GM06990 (cell line): Measurements from ENCODE around the gene FAM124A.

ENCODE experiments used
- DNase-seq: peaks from one replicate; pipeline ENCODE4 v3.0.0-alpha.2; 2011; ENCODE audit not compliant: insufficient read length; ENCODE audit errors: extremely low read depth
- H3K27me3 ChIP-seq: replicated peaks from 2 replicates; pipeline ENCODE4 v1.6.0; 2011; ENCODE audit warnings: low read length; ENCODE audit not compliant: control insufficient read depth, insufficient read depth
- H3K36me3 ChIP-seq: 2 replicates; pipeline ENCODE4 v1.5.1; 2011; ENCODE audit warnings: low read length; ENCODE audit not compliant: control insufficient read depth, insufficient read depth
- H3K4me3 ChIP-seq: replicated peaks from 2 replicates; pipeline ENCODE4 v1.5.1; 2011; ENCODE audit warnings: low read depth, mild to moderate bottlenecking, control low read depth, low read length
- TF ChIP-seq, protein P1 (sequence below): IDR thresholded peaks from 2 replicates; pipeline ENCODE4 v1.5.1; 2011; ENCODE audit warnings: low read length, control low read depth, mild to moderate bottlenecking, inconsistent platforms; ENCODE audit not compliant: insufficient read depth, poor library complexity, severe bottlenecking

Gene FAM124A

GRCh38 chr13:51303063-51303552 is 80.9 kb downstream of the FAM124A start:
- H3K4me3 ChIP-seq = no peak overlapping the region

GRCh38 chr13:51303882-51304281 is 81.7 kb downstream of the FAM124A start:
- TF ChIP-seq, protein P1, sequence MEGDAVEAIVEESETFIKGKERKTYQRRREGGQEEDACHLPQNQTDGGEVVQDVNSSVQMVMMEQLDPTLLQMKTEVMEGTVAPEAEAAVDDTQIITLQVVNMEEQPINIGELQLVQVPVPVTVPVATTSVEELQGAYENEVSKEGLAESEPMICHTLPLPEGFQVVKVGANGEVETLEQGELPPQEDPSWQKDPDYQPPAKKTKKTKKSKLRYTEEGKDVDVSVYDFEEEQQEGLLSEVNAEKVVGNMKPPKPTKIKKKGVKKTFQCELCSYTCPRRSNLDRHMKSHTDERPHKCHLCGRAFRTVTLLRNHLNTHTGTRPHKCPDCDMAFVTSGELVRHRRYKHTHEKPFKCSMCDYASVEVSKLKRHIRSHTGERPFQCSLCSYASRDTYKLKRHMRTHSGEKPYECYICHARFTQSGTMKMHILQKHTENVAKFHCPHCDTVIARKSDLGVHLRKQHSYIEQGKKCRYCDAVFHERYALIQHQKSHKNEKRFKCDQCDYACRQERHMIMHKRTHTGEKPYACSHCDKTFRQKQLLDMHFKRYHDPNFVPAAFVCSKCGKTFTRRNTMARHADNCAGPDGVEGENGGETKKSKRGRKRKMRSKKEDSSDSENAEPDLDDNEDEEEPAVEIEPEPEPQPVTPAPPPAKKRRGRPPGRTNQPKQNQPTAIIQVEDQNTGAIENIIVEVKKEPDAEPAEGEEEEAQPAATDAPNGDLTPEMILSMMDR = no peak
- no peaks in the 10 kb centered on the region for H3K36me3 ChIP-seq
- no peak overlapping the region for H3K4me3 ChIP-seq
- DNase-seq = no peak
- peaks cover 1% of the 10 kb centered on the region for H3K27me3 ChIP-seq

More at GRCh38 chr13:51303063-51303552, 80.9 kb downstream of the FAM124A start:
- Histone ChIP-seq H3K27me3 (peaks cover 1% of the 10 kb centered on the region), H3K36me3 (no peaks in the 10 kb centered on the region)
- DNase-seq = no peak
- TF ChIP-seq, protein P1 = no peak

DNA sequence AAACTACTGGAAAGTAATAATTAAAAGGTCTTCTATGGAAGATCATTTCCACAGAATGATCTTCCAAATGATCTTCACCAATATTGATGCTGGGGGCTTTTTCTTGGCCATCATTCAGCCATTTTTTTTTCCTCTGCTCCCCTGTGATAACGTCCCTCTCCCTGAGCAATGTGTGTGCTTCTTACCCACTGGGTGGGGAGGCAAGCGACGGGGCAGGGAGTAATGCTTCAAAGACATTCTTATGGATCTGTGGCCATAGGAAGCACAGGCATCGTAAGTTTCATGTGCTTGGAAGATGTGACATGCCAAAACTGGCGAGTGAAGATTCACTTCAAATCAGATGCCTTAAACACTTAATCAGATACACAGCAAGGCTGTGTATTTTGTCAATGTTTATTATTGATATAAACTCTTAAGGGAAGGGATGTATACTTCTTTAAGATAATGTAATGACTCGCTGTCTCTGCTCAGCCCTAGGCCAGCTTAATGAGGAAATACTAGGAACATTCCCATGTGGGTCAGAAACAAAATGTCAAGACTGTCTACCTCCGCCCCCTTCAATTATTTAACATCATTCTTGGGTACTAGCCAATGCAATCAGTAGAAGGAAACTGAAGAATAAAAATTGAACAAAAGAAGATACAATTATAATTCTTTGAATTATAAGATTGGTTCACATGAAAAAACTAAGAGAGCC is 83.2 kb downstream of the FAM124A start:
- Histone ChIP-seq H3K36me3 (no peaks in the 10 kb centered on the region), H3K4me3 (no peak overlapping the region), H3K27me3 (no peaks in the 10 kb centered on the region; the same call in 1 of the 2 replicates)
- no peak for DNase-seq
- TF ChIP-seq, protein P1 = no peak

GRCh38 chr13:51308781-51309180 is 86.6 kb downstream of the FAM124A start:
- Histone ChIP-seq H3K27me3 (no peaks in the 10 kb centered on the region; the same call in none of the 2 replicates), H3K36me3 (no peaks in the 10 kb centered on the region), H3K4me3 (no peak overlapping the region)
- no peak for DNase-seq
- TF ChIP-seq, protein P1 = no peak

- TF ChIP-seq, protein P1 = no peak
- H3K36me3 ChIP-seq = no peaks in the 10 kb centered on the region
- H3K27me3 ChIP-seq = no peaks in the 10 kb centered on the region; the same call in none of the 2 replicates
- no peak for DNase-seq
- H3K4me3 ChIP-seq = no peak overlapping the region
Observed at GRCh38 chr13:51311231-51311630, 89.0 kb downstream of the FAM124A start.
